Breast epithelium (tissue), 4 donors: Measurements from ENCODE around the gene POLR1B. TPM values are rescaled to one million over a fixed set of nuclear protein-coding genes. Genes with fewer than 3 reads are reported as not detected.
A peak's percentile ranks its signal among the peaks of the same experiment; 100 is the strongest.
"Not testable (repeated sequence)": the region's sequence is repeated elsewhere in the genome, so short reads cannot be mapped to it uniquely, and the experiment has no call there.

Source experiments
- DNase-seq, 2 donors: peaks; one replicate each; pipeline ENCODE4 v3.0.0-alpha.2; 2019; ENCODE audit warnings: low spot score in 2 of 2
- H3K27ac ChIP-seq, 2 donors: fragments of 200-600 bp; sonication (generic) in 1 of 2; one replicate each; pipeline ENCODE4 v1.5.1; 2016 to 2019; ENCODE audit warnings: mild to moderate bottlenecking in 1 of 2
- H3K27me3 ChIP-seq, 2 donors: fragments of 200-600 bp; sonication (generic) in 1 of 2; one replicate each; pipeline versions ENCODE4 v1.5.1 to v1.6.0; 2017 to 2019; ENCODE audit warnings: control low read depth in 1 of 2, mild to moderate bottlenecking in 1 of 2
- H3K36me3 ChIP-seq: fragments of 200-600 bp; one replicate; pipeline ENCODE4 v1.5.1; 2019
- H3K4me1 ChIP-seq, 2 donors: fragments of 200-600 bp; sonication (generic); one replicate each; pipeline ENCODE4 v1.5.1; 2016 to 2019; ENCODE audit warnings: control low read depth in 1 of 2
- H3K4me3 ChIP-seq, 3 donors: fragments of 200-600 bp; sonication (generic); 1 replicate in 2 of 3; 2 replicates in 1 of 3; pipeline ENCODE4 v1.5.1; 2016 to 2019; ENCODE audit warnings: mild to moderate bottlenecking in 3 of 3, moderate library complexity in 2 of 3
- H3K9me3 ChIP-seq, 2 donors: fragments of 200-600 bp; sonication (generic) in 1 of 2; one replicate each; pipeline ENCODE4 v1.5.1; 2016 to 2019; ENCODE audit warnings: control low read depth in 1 of 2
- CTCF ChIP-seq, 3 donors: fragments of 450-650 bp; IDR thresholded peaks; one replicate each; pipeline ENCODE4 v1.5.1; 2016 to 2017; ENCODE audit warnings: antibody characterized with exemption in 3 of 3, mild to moderate bottlenecking in 3 of 3, moderate library complexity in 3 of 3
- POLR2A ChIP-seq: fragments of 450-650 bp; IDR thresholded peaks from one replicate; pipeline ENCODE4 v1.6.1; 2016; ENCODE audit warnings: antibody characterized with exemption, mild to moderate bottlenecking, moderate library complexity
- POLR2AphosphoS5 ChIP-seq, 3 donors: sonication (generic); formaldehyde crosslinking; IDR thresholded peaks; one replicate each; pipeline ENCODE4 v1.6.1; 2017; ENCODE audit warnings: antibody characterized with exemption in 3 of 3
- intact Hi-C: fragments of 100-400 bp; cut with DNase I; formaldehyde crosslinking; loops from one replicate; pipeline ENCODE4 v1.15.1; 2023; ENCODE audit warnings: low total_unique reads
- total RNA-seq, 3 donors: library from RNA; depleted of rRNA; stranded (reverse); fragments of >200 nt; gene quantifications; one replicate each; pipeline ENCODE4 v1.1.0, GENCODE V29; 2016

The POLR1B gene
- total RNA-seq, 3 donors from 2014 or later = 7.8 to 23.7 (median 15.7) TPM

GRCh38 chr2:112607680-112608438 is 65.6 kb downstream of the POLR1B start:
- Histone ChIP-seq H3K27ac (no peak overlapping the region), H3K4me1 (no peaks in the 10 kb centered on the region), H3K9me3 (no peaks in the 10 kb centered on the region), H3K4me3 (no peak overlapping the region), H3K36me3 (no peaks in the 10 kb centered on the region), H3K27me3 (no peaks in the 10 kb centered on the region)
- DNase-seq = no peak
- intact Hi-C loops = no loop called here
- TF ChIP-seq POLR2AphosphoS5 (IDR thresholded peaks at IDR 0.05) = no peak
- TF ChIP-seq CTCF (IDR thresholded peaks at IDR 0.05) = no peak
- no peak for TF ChIP-seq POLR2A

- H3K27me3 ChIP-seq, H3K4me1 ChIP-seq, H3K9me3 ChIP-seq, DNase-seq, intact Hi-C loops, H3K27ac ChIP-seq, H3K4me3 ChIP-seq, H3K36me3 ChIP-seq: not testable (repeated sequence)
Observed at GRCh38 chr2:112609320-112609719, 67.1 kb downstream of the POLR1B start.

GRCh38 chr2:112612283-112612682 is 70.0 kb downstream of the POLR1B start:
- H3K36me3 ChIP-seq, H3K4me3 ChIP-seq, H3K27me3 ChIP-seq, H3K9me3 ChIP-seq, H3K27ac ChIP-seq, H3K4me1 ChIP-seq, DNase-seq, intact Hi-C loops: not testable (repeated sequence)

- no peak for DNase-seq
- no peak overlapping the region for H3K4me3 ChIP-seq
Observed at GRCh38 chr2:112614201-112614840, 72.1 kb downstream of the POLR1B start.

GRCh38 chr2:112615051-112615450 is 72.8 kb downstream of the POLR1B start:
- Histone ChIP-seq H3K27ac (no peak overlapping the region), H3K9me3 (no peaks in the 10 kb centered on the region), H3K36me3 (no peaks in the 10 kb centered on the region), H3K4me1 (no peaks in the 10 kb centered on the region), H3K4me3 (no peak overlapping the region), H3K27me3 (no peaks in the 10 kb centered on the region)
- intact Hi-C loops = no loop called here
- TF ChIP-seq CTCF (IDR thresholded peaks at IDR 0.05) (no peak), POLR2AphosphoS5 (IDR thresholded peaks at IDR 0.05) (no peak), POLR2A (no peak)
- peak in 1 of 2 donors; percentile 37 for DNase-seq

More at GRCh38 chr2:112614201-112614840, 72.1 kb downstream of the POLR1B start:
- intact Hi-C loops = no loop called here
- H3K4me1 ChIP-seq = no peaks in the 10 kb centered on the region
- no peak overlapping the region for H3K27ac ChIP-seq
- H3K9me3 ChIP-seq = no peaks in the 10 kb centered on the region
- no peak for TF ChIP-seq POLR2AphosphoS5 (IDR thresholded peaks at IDR 0.05)
- no peak for TF ChIP-seq CTCF (IDR thresholded peaks at IDR 0.05)
- TF ChIP-seq POLR2A = no peak
- H3K36me3 ChIP-seq = no peaks in the 10 kb centered on the region
- no peaks in the 10 kb centered on the region for H3K27me3 ChIP-seq

- H3K36me3 ChIP-seq, DNase-seq, H3K4me3 ChIP-seq: not testable (repeated sequence)
Observed at GRCh38 chr2:112615798-112616197, 73.5 kb downstream of the POLR1B start.

More at GRCh38 chr2:112615798-112616197, 73.5 kb downstream of the POLR1B start:
- H3K27ac ChIP-seq, H3K27me3 ChIP-seq, intact Hi-C loops, H3K4me1 ChIP-seq, H3K9me3 ChIP-seq: not testable (repeated sequence)
